ENCODE results near the gene STRADA. TPM values are rescaled to one million over a fixed set of nuclear protein-coding genes. Genes with fewer than 3 reads are reported as not detected.

STRADA gene
- total RNA-seq, 1 experiment from 2014 or later: 56.3 TPM

DNA sequence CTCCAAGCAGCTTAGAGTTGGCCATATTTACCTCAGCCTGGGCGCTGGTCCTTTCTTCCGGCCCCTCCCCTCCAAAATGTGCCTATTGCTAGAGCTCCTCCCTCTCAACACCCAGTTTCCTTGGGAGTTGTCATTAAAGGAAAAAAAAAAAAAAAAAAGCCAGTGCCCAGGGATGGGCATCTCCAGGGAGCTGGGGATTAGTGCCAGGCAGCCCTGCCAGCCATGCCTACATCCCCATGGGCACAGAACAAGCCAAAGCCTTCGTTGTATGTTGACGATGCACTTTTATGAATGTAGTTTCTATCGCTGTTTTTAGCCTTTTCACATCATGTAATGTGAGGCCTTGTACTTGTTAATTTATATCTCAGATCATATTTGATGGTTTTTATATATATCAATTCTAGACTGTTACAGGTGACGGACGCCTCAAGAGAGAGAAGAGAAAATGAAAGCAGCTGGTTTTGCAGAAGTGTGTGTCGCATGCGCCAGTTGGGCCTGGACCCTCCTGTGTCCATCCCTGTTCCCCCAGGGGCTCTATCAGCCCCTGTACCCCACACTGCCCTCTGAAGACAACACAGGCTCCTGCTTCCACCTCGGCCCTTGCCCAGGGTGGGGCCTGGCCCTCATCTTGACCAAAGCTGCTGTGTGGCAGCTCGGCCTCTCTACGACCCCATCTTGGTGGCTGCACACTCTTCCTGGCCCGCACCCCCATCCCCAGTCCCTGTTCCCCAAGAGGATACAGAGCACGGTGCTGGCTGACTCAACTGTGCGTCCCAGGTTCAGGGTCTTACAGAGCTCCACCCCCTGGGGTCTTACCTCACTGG, 46.4 kb downstream of the STRADA start:
- H3K9me3 ChIP-seq (ENCODE audit: low read depth, low read length, poor library complexity, severe bottlenecking): no peaks in the 10 kb centered on the region
- POLR2A ChIA-PET (ENCODE audit: low non-redundant PET): interaction anchor here (0.6 to 0.7 kb wide), 3 partner anchors 18 to 232 kb away, joined by 3 to 6 read pairs (median 5); no protein-coding TSS in a partner anchor
- BruUV-seq (replicated peaks): TSS peak; percentile 26
- CTCF ChIA-PET: interaction anchor here (0.7 kb wide), 1 partner anchor 269 kb away, joined by 6 read pairs; no protein-coding TSS in a partner anchor
- no peaks in the 10 kb centered on the region for H3K27me3 ChIP-seq (replicated peaks; ENCODE audit: insufficient read depth, low read depth, low read length, poor library complexity)
- DNase-seq (ENCODE audit: low spot score): no peak
- H3K4me1 ChIP-seq (ENCODE audit: insufficient read depth, low read length, poor library complexity, severe bottlenecking): peaks cover 23% of the 10 kb centered on the region
- intact Hi-C loops (cut with micrococcal nuclease; ENCODE audit: unreplicated experiment): loop anchor here (5.0 to 10.0 kb wide), 2 partner anchors 73 to 270 kb away; partner anchors contain the start of gene MAP3K3
- H3K27ac ChIP-seq (ENCODE audit: low read depth, low read length, poor library complexity, severe bottlenecking): no peak overlapping the region
- no peak overlapping the region for H3K4me3 ChIP-seq (ENCODE audit: low read depth, low read length, poor library complexity, severe bottlenecking)
- TF ChIP-seq, protein P1, sequence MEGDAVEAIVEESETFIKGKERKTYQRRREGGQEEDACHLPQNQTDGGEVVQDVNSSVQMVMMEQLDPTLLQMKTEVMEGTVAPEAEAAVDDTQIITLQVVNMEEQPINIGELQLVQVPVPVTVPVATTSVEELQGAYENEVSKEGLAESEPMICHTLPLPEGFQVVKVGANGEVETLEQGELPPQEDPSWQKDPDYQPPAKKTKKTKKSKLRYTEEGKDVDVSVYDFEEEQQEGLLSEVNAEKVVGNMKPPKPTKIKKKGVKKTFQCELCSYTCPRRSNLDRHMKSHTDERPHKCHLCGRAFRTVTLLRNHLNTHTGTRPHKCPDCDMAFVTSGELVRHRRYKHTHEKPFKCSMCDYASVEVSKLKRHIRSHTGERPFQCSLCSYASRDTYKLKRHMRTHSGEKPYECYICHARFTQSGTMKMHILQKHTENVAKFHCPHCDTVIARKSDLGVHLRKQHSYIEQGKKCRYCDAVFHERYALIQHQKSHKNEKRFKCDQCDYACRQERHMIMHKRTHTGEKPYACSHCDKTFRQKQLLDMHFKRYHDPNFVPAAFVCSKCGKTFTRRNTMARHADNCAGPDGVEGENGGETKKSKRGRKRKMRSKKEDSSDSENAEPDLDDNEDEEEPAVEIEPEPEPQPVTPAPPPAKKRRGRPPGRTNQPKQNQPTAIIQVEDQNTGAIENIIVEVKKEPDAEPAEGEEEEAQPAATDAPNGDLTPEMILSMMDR (conservative IDR thresholded peaks at IDR 0.05; ENCODE audit: low read depth, low read length): no peak
- no peak for TF ChIP-seq EZH2 (IDR thresholded peaks at IDR 0.05; ENCODE audit: borderline replicate concordance, low read depth, low read length, poor library complexity, severe bottlenecking)
- peaks cover 24% of the 10 kb centered on the region for H3K36me3 ChIP-seq (ENCODE audit: insufficient read depth, low read length, poor library complexity, severe bottlenecking)

DNA sequence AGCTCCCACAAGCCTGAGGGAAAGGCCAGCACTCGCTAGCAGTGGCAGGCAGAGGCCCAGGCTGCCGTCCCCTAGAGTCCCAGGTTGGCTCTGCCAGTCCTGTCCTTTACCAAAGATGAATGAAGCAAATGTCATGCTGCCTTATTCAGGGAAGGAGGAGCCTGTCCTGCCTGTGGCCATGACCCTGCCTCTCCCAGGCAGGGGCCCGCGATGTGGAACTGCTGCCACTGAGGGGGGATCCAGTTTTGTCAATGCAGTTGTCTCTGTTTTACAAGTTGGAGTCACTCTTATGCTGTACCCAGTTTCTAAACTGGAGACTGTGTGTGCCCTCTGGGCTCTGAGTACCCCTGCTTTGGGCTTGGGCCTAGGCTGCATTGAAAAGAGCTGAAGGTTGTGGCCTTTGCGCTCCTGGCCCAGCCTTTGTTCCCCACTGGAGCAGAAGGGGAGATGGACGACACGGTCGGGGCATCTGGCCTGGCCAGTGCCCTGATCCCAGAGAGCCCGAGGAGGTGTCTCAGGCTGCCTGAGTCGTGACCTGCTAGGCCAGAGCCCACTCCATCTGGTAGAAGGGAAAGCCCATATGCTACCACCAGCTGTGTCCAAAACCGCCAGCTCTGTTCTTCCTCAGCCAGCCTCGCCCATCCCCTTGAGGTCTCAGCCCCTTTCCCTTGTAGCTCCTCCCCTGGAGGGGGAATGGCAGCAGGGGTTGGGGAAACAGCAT, 47.2 kb downstream of the STRADA start:
- peaks cover 24% of the 10 kb centered on the region for H3K36me3 ChIP-seq (ENCODE audit: insufficient read depth, low read length, poor library complexity, severe bottlenecking)
- H3K9me3 ChIP-seq (ENCODE audit: low read depth, low read length, poor library complexity, severe bottlenecking): no peaks in the 10 kb centered on the region
- no peaks in the 10 kb centered on the region for H3K27me3 ChIP-seq (replicated peaks; ENCODE audit: insufficient read depth, low read depth, low read length, poor library complexity)
- TF ChIP-seq EZH2 (IDR thresholded peaks at IDR 0.05; ENCODE audit: borderline replicate concordance, low read depth, low read length, poor library complexity, severe bottlenecking): no peak
- TF ChIP-seq, protein P1 (conservative IDR thresholded peaks at IDR 0.05; ENCODE audit: low read depth, low read length): no peak
- CTCF ChIA-PET: interaction anchor here (0.7 kb wide), 1 partner anchor 269 kb away, joined by 6 read pairs; no protein-coding TSS in a partner anchor
- DNase-seq (ENCODE audit: low spot score): peak; percentile 75
- no peak overlapping the region for H3K4me3 ChIP-seq (ENCODE audit: low read depth, low read length, poor library complexity, severe bottlenecking)
- intact Hi-C loops (cut with micrococcal nuclease; ENCODE audit: unreplicated experiment): loop anchor here (10.0 kb wide), 1 partner anchor 270 kb away; no protein-coding TSS in a partner anchor
- no peak overlapping the region for H3K27ac ChIP-seq (ENCODE audit: low read depth, low read length, poor library complexity, severe bottlenecking)
- H3K4me1 ChIP-seq (ENCODE audit: insufficient read depth, low read length, poor library complexity, severe bottlenecking): peaks cover 23% of the 10 kb centered on the region
- POLR2A ChIA-PET (ENCODE audit: low non-redundant PET): interaction anchor here (0.7 kb wide), 1 partner anchor 231 kb away, joined by 5 read pairs; no protein-coding TSS in a partner anchor
- no TSS peak for BruUV-seq (replicated peaks)

DNA sequence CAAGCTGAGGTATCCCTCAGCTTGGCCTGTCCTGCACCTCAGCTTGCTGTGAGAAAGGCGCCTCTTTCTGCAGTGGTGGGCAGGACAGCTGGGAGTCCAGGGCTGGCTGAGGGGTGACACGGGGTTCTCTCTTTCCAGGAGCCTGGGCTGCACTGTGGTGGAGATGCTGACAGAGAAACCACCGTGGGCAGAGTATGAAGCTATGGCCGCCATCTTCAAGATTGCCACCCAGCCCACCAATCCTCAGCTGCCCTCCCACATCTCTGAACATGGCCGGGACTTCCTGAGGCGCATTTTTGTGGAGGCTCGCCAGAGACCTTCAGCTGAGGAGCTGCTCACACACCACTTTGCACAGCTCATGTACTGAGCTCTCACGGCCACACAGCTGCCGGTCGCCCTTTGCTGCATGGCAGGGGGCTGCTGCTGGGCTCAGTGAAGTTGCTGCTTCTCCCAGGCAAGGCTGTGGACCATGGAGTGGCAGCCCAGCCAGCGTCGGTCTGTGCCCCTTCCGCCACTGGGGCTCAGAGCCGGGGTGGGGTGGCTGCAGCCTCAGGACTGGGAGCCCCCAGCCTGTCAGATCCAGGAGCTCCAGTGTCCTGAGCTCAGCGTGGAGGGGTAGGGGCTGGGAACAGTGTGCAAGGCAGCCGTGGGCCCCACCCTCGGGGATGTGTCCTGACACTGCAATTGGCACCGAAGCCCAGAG, 48.0 kb downstream of the STRADA start:
- DNase-seq (ENCODE audit: low spot score): no peak
- Histone ChIP-seq H3K27ac (ENCODE audit: low read depth, low read length, poor library complexity, severe bottlenecking) (no peak overlapping the region), H3K4me1 (ENCODE audit: insufficient read depth, low read length, poor library complexity, severe bottlenecking) (peaks cover 23% of the 10 kb centered on the region), H3K27me3 (replicated peaks; ENCODE audit: insufficient read depth, low read depth, low read length, poor library complexity) (no peaks in the 10 kb centered on the region), H3K4me3 (ENCODE audit: low read depth, low read length, poor library complexity, severe bottlenecking) (no peak overlapping the region), H3K9me3 (ENCODE audit: low read depth, low read length, poor library complexity, severe bottlenecking) (no peaks in the 10 kb centered on the region), H3K36me3 (ENCODE audit: insufficient read depth, low read length, poor library complexity, severe bottlenecking) (peaks cover 24% of the 10 kb centered on the region)
- POLR2A ChIA-PET (ENCODE audit: low non-redundant PET): no interaction called here
- TF ChIP-seq, protein P1 (conservative IDR thresholded peaks at IDR 0.05; ENCODE audit: low read depth, low read length): no peak
- TF ChIP-seq EZH2 (IDR thresholded peaks at IDR 0.05; ENCODE audit: borderline replicate concordance, low read depth, low read length, poor library complexity, severe bottlenecking): no peak
- no TSS peak for BruUV-seq (replicated peaks)
- intact Hi-C loops (cut with micrococcal nuclease; ENCODE audit: unreplicated experiment): loop anchor here (10.0 kb wide), 1 partner anchor 269 kb away; no protein-coding TSS in a partner anchor
- CTCF ChIA-PET: no interaction called here
